ENCODE results near the gene RRP8. TPM values are rescaled to one million over a fixed set of nuclear protein-coding genes. Genes with fewer than 3 reads are reported as not detected.

Gene RRP8
- total RNA-seq, 1 experiment from 2014 or later = 10.1 TPM

DNA sequence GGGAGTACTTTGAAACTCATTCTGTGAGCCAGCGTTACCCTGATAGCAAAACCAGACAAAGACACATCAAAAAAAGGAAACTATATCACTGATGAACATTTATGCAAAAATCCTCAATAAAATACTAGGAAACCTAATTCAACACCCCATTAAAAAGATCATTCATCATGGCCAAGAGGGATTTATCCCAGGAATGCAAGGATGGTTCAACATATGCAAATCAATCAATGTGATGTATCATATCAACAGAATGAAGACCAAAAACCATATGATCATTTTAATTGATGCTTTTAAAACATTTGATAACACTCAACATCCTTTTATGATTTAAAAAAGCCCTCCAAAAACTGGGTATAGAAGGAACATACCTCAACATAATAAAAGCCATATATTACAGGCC lies 19.8 kb downstream of the RRP8 start:
- Histone ChIP-seq H3K9me3 (ENCODE audit: insufficient read depth, low read depth) (no peaks in the 10 kb centered on the region; the same call in 1 of the 2 replicates), H3K36me3 (ENCODE audit: low read depth) (no peaks in the 10 kb centered on the region), H3F3A (ENCODE audit: insufficient read depth, low read depth) (no peaks in the 10 kb centered on the region), H4K20me1 (ENCODE audit: insufficient read depth) (no peaks in the 10 kb centered on the region), H3K4me3 (no peak overlapping the region), H3K4me1 (replicated peaks; ENCODE audit: insufficient read depth) (no peaks in the 10 kb centered on the region), H3K4me2 (no peak overlapping the region), H3K79me2 (ENCODE audit: low read depth) (no peaks in the 10 kb centered on the region), H2AFZ (no peak overlapping the region), H3K27ac (no peak overlapping the region), H3K27me3 (ENCODE audit: insufficient read depth, low read depth) (no peaks in the 10 kb centered on the region), H3K9me2 (ENCODE audit: insufficient read depth) (no peaks in the 10 kb centered on the region)
- no peak for DNase-seq
- TF ChIP-seq, protein P1, sequence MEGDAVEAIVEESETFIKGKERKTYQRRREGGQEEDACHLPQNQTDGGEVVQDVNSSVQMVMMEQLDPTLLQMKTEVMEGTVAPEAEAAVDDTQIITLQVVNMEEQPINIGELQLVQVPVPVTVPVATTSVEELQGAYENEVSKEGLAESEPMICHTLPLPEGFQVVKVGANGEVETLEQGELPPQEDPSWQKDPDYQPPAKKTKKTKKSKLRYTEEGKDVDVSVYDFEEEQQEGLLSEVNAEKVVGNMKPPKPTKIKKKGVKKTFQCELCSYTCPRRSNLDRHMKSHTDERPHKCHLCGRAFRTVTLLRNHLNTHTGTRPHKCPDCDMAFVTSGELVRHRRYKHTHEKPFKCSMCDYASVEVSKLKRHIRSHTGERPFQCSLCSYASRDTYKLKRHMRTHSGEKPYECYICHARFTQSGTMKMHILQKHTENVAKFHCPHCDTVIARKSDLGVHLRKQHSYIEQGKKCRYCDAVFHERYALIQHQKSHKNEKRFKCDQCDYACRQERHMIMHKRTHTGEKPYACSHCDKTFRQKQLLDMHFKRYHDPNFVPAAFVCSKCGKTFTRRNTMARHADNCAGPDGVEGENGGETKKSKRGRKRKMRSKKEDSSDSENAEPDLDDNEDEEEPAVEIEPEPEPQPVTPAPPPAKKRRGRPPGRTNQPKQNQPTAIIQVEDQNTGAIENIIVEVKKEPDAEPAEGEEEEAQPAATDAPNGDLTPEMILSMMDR (conservative IDR thresholded peaks at IDR 0.05) = no peak
- no peak for TF ChIP-seq EZH2 (IDR thresholded peaks at IDR 0.05; ENCODE audit: low read depth)
- CTCF ChIA-PET = no interaction called here
- POLR2A ChIA-PET (ENCODE audit: unreplicated experiment) = no interaction called here
- intact Hi-C loops (cut with micrococcal nuclease; ENCODE audit: unreplicated experiment) = no loop called here
- BruUV-seq (replicated peaks) = no TSS peak

DNA sequence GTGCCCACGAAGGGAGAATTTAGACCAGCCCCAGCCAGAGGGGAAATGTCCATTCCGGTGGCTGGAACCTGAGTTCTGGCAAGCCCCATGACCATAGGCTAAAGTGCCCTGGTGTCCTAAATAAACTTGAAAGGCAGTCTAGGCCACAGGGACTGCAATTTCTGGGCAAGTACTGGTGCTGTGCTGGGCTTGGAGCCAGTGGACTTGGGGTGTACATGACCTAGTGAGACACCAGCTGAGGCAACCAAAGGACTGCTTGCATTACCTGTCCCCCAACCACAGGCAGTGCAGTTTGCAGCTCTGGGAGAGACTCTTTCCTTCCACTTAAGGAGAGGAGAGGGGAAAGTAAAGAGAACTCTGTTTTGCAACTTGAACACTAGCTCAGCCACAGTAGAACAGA lies 23.7 kb downstream of the RRP8 start:
- no peaks in the 10 kb centered on the region for H3K9me2 ChIP-seq (ENCODE audit: insufficient read depth)
- POLR2A ChIA-PET (ENCODE audit: unreplicated experiment) = no interaction called here
- no peak overlapping the region for H3K4me2 ChIP-seq
- no peaks in the 10 kb centered on the region; the same call in 1 of the 2 replicates for H3K9me3 ChIP-seq (ENCODE audit: insufficient read depth, low read depth)
- DNase-seq = no peak
- no peak overlapping the region for H3K4me3 ChIP-seq
- no peaks in the 10 kb centered on the region for H3K36me3 ChIP-seq (ENCODE audit: low read depth)
- no peaks in the 10 kb centered on the region for H3K27me3 ChIP-seq (ENCODE audit: insufficient read depth, low read depth)
- CTCF ChIA-PET = interaction anchor here (0.6 kb wide), 1 partner anchor 1244 kb away, joined by 3 read pairs; no protein-coding TSS in a partner anchor
- no peaks in the 10 kb centered on the region for H3K79me2 ChIP-seq (ENCODE audit: low read depth)
- H3F3A ChIP-seq (ENCODE audit: insufficient read depth, low read depth) = no peaks in the 10 kb centered on the region
- intact Hi-C loops (cut with micrococcal nuclease; ENCODE audit: unreplicated experiment) = no loop called here
- BruUV-seq (replicated peaks) = no TSS peak
- H3K4me1 ChIP-seq (replicated peaks; ENCODE audit: insufficient read depth) = no peaks in the 10 kb centered on the region
- no peak for TF ChIP-seq EZH2 (IDR thresholded peaks at IDR 0.05; ENCODE audit: low read depth)
- TF ChIP-seq, protein P1 (conservative IDR thresholded peaks at IDR 0.05) = no peak
- no peak overlapping the region for H2AFZ ChIP-seq
- no peak overlapping the region for H3K27ac ChIP-seq
- no peaks in the 10 kb centered on the region for H4K20me1 ChIP-seq (ENCODE audit: insufficient read depth)

DNA sequence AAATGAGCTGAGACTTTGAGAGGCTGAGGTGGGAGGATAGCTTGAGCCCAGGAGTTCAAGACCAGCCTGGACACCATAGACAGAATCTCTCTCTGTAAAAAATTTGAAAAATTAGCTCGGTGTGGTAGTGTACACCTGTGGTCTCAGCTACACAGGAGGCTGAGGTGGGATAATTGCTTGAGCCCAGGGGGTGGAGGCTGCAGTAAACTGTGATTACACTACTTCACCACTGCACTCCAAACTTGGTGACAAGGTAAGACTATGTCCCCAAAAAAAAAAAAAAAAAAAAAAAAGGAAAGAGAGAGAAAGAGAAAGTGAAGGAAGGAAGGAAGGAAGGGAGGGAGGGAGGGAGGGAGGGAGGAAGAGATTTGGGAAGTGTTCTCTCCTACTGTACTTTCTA lies 25.3 kb downstream of the RRP8 start:
- ChIA-PET CTCF (no interaction called here), POLR2A (ENCODE audit: unreplicated experiment) (no interaction called here)
- Histone ChIP-seq H2AFZ (no peak overlapping the region), H4K20me1 (ENCODE audit: insufficient read depth) (no peaks in the 10 kb centered on the region), H3K4me2 (no peak overlapping the region), H3K27me3 (ENCODE audit: insufficient read depth, low read depth) (no peaks in the 10 kb centered on the region), H3K27ac (no peak overlapping the region), H3K9me2 (ENCODE audit: insufficient read depth) (no peaks in the 10 kb centered on the region), H3K79me2 (ENCODE audit: low read depth) (no peaks in the 10 kb centered on the region), H3K4me3 (no peak overlapping the region), H3K9me3 (ENCODE audit: insufficient read depth, low read depth) (no peaks in the 10 kb centered on the region), H3K36me3 (ENCODE audit: low read depth) (no peaks in the 10 kb centered on the region), H3K4me1 (replicated peaks; ENCODE audit: insufficient read depth) (no peaks in the 10 kb centered on the region), H3F3A (ENCODE audit: insufficient read depth, low read depth) (no peaks in the 10 kb centered on the region)
- no TSS peak for BruUV-seq (replicated peaks)
- intact Hi-C loops (cut with micrococcal nuclease; ENCODE audit: unreplicated experiment) = no loop called here
- TF ChIP-seq EZH2 (IDR thresholded peaks at IDR 0.05; ENCODE audit: low read depth) = no peak
- TF ChIP-seq, protein P1 (conservative IDR thresholded peaks at IDR 0.05) = no peak
- DNase-seq = no peak
